RWPE2 (cell line): Measurements from ENCODE around the gene ARPC4.
"Not testable (repeated sequence)": the region's sequence is repeated elsewhere in the genome, so short reads cannot be mapped to it uniquely, and the experiment has no call there.

Experiments
- ATAC-seq: fragments of 200-7000 bp; cut with Tn5 transposase; 3 replicates; pipeline ENCODE4 v1.9.1; 2021; ENCODE audit warnings: low read depth
- DNase-seq: peaks from one replicate; pipeline ENCODE4 v3.0.0-alpha.2; 2020; ENCODE audit warnings: low spot score
- H3K27ac ChIP-seq: fragments of 450-650 bp; 2 replicates; pipeline ENCODE4 v1.5.1; 2017; ENCODE audit warnings: mild to moderate bottlenecking; ENCODE audit not compliant: poor library complexity, severe bottlenecking
- H3K27me3 ChIP-seq: fragments of 250-450 bp; sonication (Bioruptor Pico); 2 replicates; pipeline ENCODE4 v1.5.1; 2021; ENCODE audit warnings: mild to moderate bottlenecking, moderate library complexity; ENCODE audit not compliant: insufficient read depth, poor library complexity, severe bottlenecking
- H3K36me3 ChIP-seq: fragments of 250-450 bp; sonication (Bioruptor Pico); 2 replicates; pipeline ENCODE4 v1.5.1; 2020; ENCODE audit warnings: low read depth, mild to moderate bottlenecking, moderate library complexity
- H3K4me1 ChIP-seq: fragments of 250-450 bp; sonication (Bioruptor Pico); 2 replicates; pipeline ENCODE4 v1.5.1; 2021; ENCODE audit warnings: mild to moderate bottlenecking, moderate library complexity; ENCODE audit not compliant: insufficient read depth, poor library complexity, severe bottlenecking
- H3K4me3 ChIP-seq: fragments of 250-450 bp; sonication (Bioruptor Pico); 2 replicates; pipeline ENCODE4 v1.5.1; 2021; ENCODE audit warnings: mild to moderate bottlenecking, moderate library complexity; ENCODE audit not compliant: severe bottlenecking
- H3K9me3 ChIP-seq: fragments of 250-450 bp; sonication (Bioruptor Pico); 2 replicates; pipeline ENCODE4 v1.5.1; 2021; ENCODE audit warnings: mild to moderate bottlenecking, moderate library complexity; ENCODE audit not compliant: severe bottlenecking
- CTCF ChIP-seq: fragments of 450-650 bp; IDR thresholded peaks from one replicate; pipeline ENCODE4 v1.5.1; 2017; ENCODE audit warnings: mild to moderate bottlenecking, moderate library complexity; ENCODE audit not compliant: poor library complexity, severe bottlenecking

The ARPC4 gene

GRCh38 chr3:9848860-9849259, 56.0 kb downstream of the ARPC4 start:
- not testable (repeated sequence) for DNase-seq, H3K36me3 ChIP-seq, H3K4me1 ChIP-seq, H3K27me3 ChIP-seq, H3K9me3 ChIP-seq, H3K27ac ChIP-seq, ATAC-seq, H3K4me3 ChIP-seq
- peak; percentile 84 for TF ChIP-seq CTCF

- ATAC-seq, H3K27ac ChIP-seq, H3K4me3 ChIP-seq, H3K27me3 ChIP-seq, H3K4me1 ChIP-seq, DNase-seq, H3K9me3 ChIP-seq, H3K36me3 ChIP-seq: not testable (repeated sequence)
These were observed 58.5 kb downstream of the ARPC4 start for GRCh38 chr3:9851383-9851782.

GRCh38 chr3:9851926-9852325, 59.0 kb downstream of the ARPC4 start:
- DNase-seq, H3K4me3 ChIP-seq, H3K4me1 ChIP-seq, H3K9me3 ChIP-seq, H3K27ac ChIP-seq, H3K36me3 ChIP-seq, ATAC-seq, H3K27me3 ChIP-seq: not testable (repeated sequence)

GRCh38 chr3:9852528-9852927, 59.6 kb downstream of the ARPC4 start:
- no peak overlapping the region for H3K27ac ChIP-seq
- ATAC-seq (no peak), DNase-seq (no peak)
- no peaks in the 10 kb centered on the region for H3K27me3 ChIP-seq
- H3K9me3 ChIP-seq, result no peaks in the 10 kb centered on the region
- TF ChIP-seq CTCF, result no peak
- no peak overlapping the region for H3K4me3 ChIP-seq
- H3K36me3 ChIP-seq, result no peaks in the 10 kb centered on the region
- H3K4me1 ChIP-seq, result no peaks in the 10 kb centered on the region

- not testable (repeated sequence) for ATAC-seq, DNase-seq
These were observed 61.5 kb downstream of the ARPC4 start for GRCh38 chr3:9854291-9854940.

GRCh38 chr3:9855594-9855993, 62.7 kb downstream of the ARPC4 start:
- Histone ChIP-seq H3K4me1 (no peaks in the 10 kb centered on the region), H3K36me3 (no peaks in the 10 kb centered on the region), H3K27me3 (no peaks in the 10 kb centered on the region), H3K27ac (no peak overlapping the region), H3K4me3 (no peak overlapping the region), H3K9me3 (no peaks in the 10 kb centered on the region)
- DNase-seq (no peak), ATAC-seq (no peak)
- no peak for TF ChIP-seq CTCF

More at GRCh38 chr3:9854291-9854940, 61.5 kb downstream of the ARPC4 start:
- H3K36me3 ChIP-seq, H3K27me3 ChIP-seq, H3K4me3 ChIP-seq, H3K9me3 ChIP-seq, H3K4me1 ChIP-seq, H3K27ac ChIP-seq: not testable (repeated sequence)
